OCI-LY1 (cell line): ENCODE data around the gene AKAP1.
A peak's percentile ranks its signal among the peaks of the same experiment; 100 is the strongest.

ENCODE experiments used
- H2AFZ ChIP-seq: fragments of 200-600 bp; sonication (generic), shearing (Covaris generic); 2 replicates; pipeline ENCODE4 v1.6.0; 2014; ENCODE audit warnings: antibody characterized with exemption, mild to moderate bottlenecking, low read length
- H3F3A ChIP-seq: fragments of 200-600 bp; sonication (generic), shearing (Covaris generic); 2 replicates; pipeline ENCODE4 v1.6.0; 2014; ENCODE audit warnings: mild to moderate bottlenecking, antibody characterized with exemption, low read length, moderate library complexity; ENCODE audit not compliant: insufficient read depth
- H3K27ac ChIP-seq: fragments of 200-600 bp; sonication (generic); 2 replicates; pipeline ENCODE4 v1.5.1; 2014; ENCODE audit warnings: low read length, mixed run types, mild to moderate bottlenecking, low read depth; ENCODE audit not compliant: poor library complexity, severe bottlenecking
- H3K27me3 ChIP-seq: fragments of 200-600 bp; sonication (generic); 2 replicates; pipeline ENCODE4 v1.6.0; 2014; ENCODE audit warnings: antibody characterized with exemption, mild to moderate bottlenecking, low read length, moderate library complexity; ENCODE audit not compliant: insufficient read depth
- H3K36me3 ChIP-seq: fragments of 200-600 bp; sonication (generic); 2 replicates; pipeline ENCODE4 v1.6.1; 2014; ENCODE audit warnings: mild to moderate bottlenecking, antibody characterized with exemption, low read length, moderate library complexity, mixed read lengths; ENCODE audit not compliant: insufficient read depth
- H3K4me1 ChIP-seq: fragments of 200-600 bp; sonication (generic); 2 replicates; pipeline ENCODE4 v1.5.1; 2014; ENCODE audit warnings: mild to moderate bottlenecking, low read length, moderate library complexity; ENCODE audit not compliant: insufficient read depth, severe bottlenecking
- H3K4me2 ChIP-seq: fragments of 200-600 bp; sonication (generic), shearing (Covaris generic); 2 replicates; pipeline ENCODE4 v1.6.1; 2014; ENCODE audit warnings: low read length
- H3K4me3 ChIP-seq: fragments of 200-600 bp; sonication (generic); 2 replicates; pipeline ENCODE4 v1.5.1; 2014; ENCODE audit warnings: low read length, low read depth, mild to moderate bottlenecking, mixed read lengths; ENCODE audit not compliant: poor library complexity, severe bottlenecking
- H3K79me2 ChIP-seq: fragments of 200-600 bp; shearing (Covaris generic); 2 replicates; pipeline ENCODE4 v1.6.1; 2016; ENCODE audit warnings: mixed run types, low read length, mixed read lengths; ENCODE audit not compliant: insufficient read depth
- H3K9ac ChIP-seq: fragments of 200-600 bp; sonication (generic), shearing (Covaris generic); 2 replicates; pipeline ENCODE4 v1.6.1; 2014; ENCODE audit warnings: mild to moderate bottlenecking, low read length, mixed read lengths
- H3K9me2 ChIP-seq: fragments of 200-600 bp; sonication (generic), shearing (Covaris generic); 2 replicates; pipeline ENCODE4 v1.6.1; 2014; ENCODE audit warnings: low read depth, mild to moderate bottlenecking, low read length, mixed read lengths
- H3K9me3 ChIP-seq: fragments of 200-600 bp; shearing (Covaris generic); 2 replicates; pipeline ENCODE4 v1.6.1; 2014; ENCODE audit warnings: low read length, mixed read lengths
- H4K20me1 ChIP-seq: fragments of 200-600 bp; sonication (generic), shearing (Covaris generic); 2 replicates; pipeline ENCODE4 v1.6.0; 2016; ENCODE audit warnings: mild to moderate bottlenecking, low read length; ENCODE audit not compliant: insufficient read depth
- CTCF ChIP-seq: fragments of 200-600 bp; sonication (generic), shearing (Covaris generic); IDR thresholded peaks from 2 replicates; pipeline ENCODE4 v1.5.1; 2017; ENCODE audit warnings: mild to moderate bottlenecking, antibody characterized with exemption, low read length, moderate library complexity, mixed read lengths
- EZH2 ChIP-seq: fragments of 200-600 bp; sonication (generic), shearing (Covaris generic); IDR thresholded peaks from 2 replicates; pipeline ENCODE4 v1.8.0; 2017; ENCODE audit warnings: borderline replicate concordance, mixed run types, mild to moderate bottlenecking, antibody characterized with exemption, low read length, moderate library complexity, mixed read lengths

AKAP1 gene

DNA sequence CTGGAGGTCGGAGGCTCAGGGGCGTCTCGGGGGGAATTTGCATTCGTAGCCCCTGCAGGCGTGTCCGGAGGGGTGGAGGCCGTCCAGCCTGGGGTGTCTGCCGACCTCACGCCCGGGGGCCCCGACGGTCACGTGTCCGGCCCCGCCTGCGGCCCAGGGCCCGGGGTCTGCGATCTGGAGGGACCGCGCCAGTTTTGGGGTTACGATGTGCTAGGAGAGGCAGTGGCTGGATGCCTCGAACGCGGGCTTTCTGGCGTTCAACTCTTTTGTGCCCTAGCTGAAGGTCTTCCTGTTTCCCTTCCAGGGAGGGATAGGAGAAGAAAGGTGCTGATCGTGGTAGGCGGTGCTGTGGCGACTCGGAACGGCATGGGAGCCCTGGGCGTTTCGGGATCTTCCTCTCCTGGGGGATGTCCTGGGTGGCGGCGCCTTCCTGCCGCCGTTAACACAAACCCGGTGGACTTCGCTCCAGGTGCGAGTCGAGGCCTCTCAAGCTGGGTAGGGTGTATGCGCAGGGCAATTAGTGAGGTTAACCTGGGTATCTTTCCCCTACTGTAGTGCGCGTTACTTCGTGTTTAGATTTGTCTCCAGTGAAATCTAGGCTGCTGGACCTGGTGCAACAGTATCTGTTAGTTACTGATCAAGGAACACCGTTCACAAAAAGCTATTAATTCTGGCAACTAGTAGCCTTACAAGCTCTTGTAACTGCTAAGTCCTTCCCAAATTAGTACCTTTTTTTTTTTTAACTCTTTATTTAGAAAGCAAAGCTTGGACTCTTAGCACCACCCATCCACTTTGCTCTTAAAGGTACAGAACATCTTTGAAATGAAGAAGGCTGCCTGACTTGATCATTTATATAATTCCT lies 1.3 kb downstream of the AKAP1 start:
- no peak overlapping the region for H3K27ac ChIP-seq
- no peak for TF ChIP-seq EZH2
- no peak for TF ChIP-seq CTCF
- H3K4me2 ChIP-seq: peak overlapping the region; percentile 83
- H3K4me3 ChIP-seq: peak overlapping the region; percentile 68
- H3K9me2 ChIP-seq: no peaks in the 10 kb centered on the region
- no peak overlapping the region for H2AFZ ChIP-seq
- H3F3A ChIP-seq: no peaks in the 10 kb centered on the region
- no peaks in the 10 kb centered on the region for H4K20me1 ChIP-seq
- H3K36me3 ChIP-seq: peaks cover 16% of the 10 kb centered on the region
- no peaks in the 10 kb centered on the region for H3K9me3 ChIP-seq
- peaks cover 36% of the 10 kb centered on the region for H3K4me1 ChIP-seq
- no peaks in the 10 kb centered on the region for H3K27me3 ChIP-seq
- H3K9ac ChIP-seq: peak overlapping the region; percentile 64
- peaks cover 46% of the 10 kb centered on the region for H3K79me2 ChIP-seq

DNA sequence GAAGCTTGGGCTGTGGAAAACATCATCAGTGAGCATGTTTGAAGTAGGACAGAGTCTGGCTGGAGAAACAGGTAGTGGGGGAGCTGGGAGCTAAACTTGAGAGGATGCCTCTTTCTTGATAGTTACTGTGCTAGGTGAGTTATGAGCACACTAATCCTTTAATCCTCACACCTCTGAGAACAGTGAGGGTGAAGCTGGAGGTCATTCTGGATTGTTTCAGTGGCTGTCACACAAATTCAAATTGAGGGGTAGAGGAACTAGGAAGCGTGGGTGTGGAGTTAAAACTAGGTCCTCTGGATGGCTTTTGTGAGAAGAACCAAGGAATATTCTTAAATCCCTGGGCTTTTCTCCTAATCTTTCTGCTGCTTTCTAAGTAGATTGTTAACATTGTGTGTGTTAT lies 3.3 kb downstream of the AKAP1 start:
- Histone ChIP-seq H3K9ac (no peak overlapping the region), H4K20me1 (no peaks in the 10 kb centered on the region), H3K9me2 (no peaks in the 10 kb centered on the region), H3K79me2 (peaks cover 51% of the 10 kb centered on the region), H3K36me3 (peaks cover 16% of the 10 kb centered on the region), H2AFZ (no peak overlapping the region), H3F3A (no peaks in the 10 kb centered on the region), H3K27ac (no peak overlapping the region), H3K4me1 (peaks cover 41% of the 10 kb centered on the region), H3K9me3 (no peaks in the 10 kb centered on the region), H3K4me3 (no peak overlapping the region), H3K27me3 (no peaks in the 10 kb centered on the region), H3K4me2 (no peak overlapping the region)
- no peak for TF ChIP-seq CTCF
- TF ChIP-seq EZH2: no peak

DNA sequence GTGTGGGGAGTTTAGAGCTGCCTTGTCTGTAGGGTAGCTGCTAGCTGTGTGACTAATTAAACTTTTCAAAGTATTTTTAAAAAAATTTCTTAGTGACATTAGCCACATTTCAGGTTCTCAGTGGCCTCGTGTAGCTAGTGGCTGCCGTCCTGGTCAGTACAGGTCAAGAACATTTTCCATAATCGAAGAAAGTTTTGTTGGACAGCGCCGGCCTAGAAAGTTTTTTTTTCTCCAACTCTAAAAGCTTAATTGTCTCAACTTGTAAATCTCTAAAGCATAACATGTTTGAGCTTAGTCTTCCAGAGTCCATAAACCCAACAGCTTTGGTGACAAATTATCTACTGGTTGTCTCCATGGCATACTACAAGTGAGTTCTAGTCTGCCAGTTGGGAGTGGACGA lies 4.3 kb downstream of the AKAP1 start:
- Histone ChIP-seq H3K27ac (no peak overlapping the region), H3F3A (no peaks in the 10 kb centered on the region)

More for the DNA sequence above, 4.3 kb downstream of the AKAP1 start:
- no peak overlapping the region for H3K9ac ChIP-seq
- H3K4me2 ChIP-seq: no peak overlapping the region
- no peak overlapping the region for H2AFZ ChIP-seq
- peaks cover 58% of the 10 kb centered on the region for H3K79me2 ChIP-seq
- H3K4me1 ChIP-seq: peaks cover 37% of the 10 kb centered on the region
- peaks cover 16% of the 10 kb centered on the region for H3K36me3 ChIP-seq
- H4K20me1 ChIP-seq: no peaks in the 10 kb centered on the region
- TF ChIP-seq EZH2: no peak
- TF ChIP-seq CTCF: no peak
- no peaks in the 10 kb centered on the region for H3K9me2 ChIP-seq
- H3K27me3 ChIP-seq: no peaks in the 10 kb centered on the region
- no peaks in the 10 kb centered on the region for H3K9me3 ChIP-seq
- no peak overlapping the region for H3K4me3 ChIP-seq
